GM12878 (cell line): ENCODE results near the gene TCEANC. TPM values are rescaled to one million over a fixed set of nuclear protein-coding genes. Genes with fewer than 3 reads are reported as not detected.

Source experiments
- ATAC-seq: fragments of 200-7000 bp; cut with Tn5 transposase; 3 replicates; pipeline ENCODE4 v1.9.1; 2020; ENCODE audit warnings: mild to moderate bottlenecking, moderate library complexity
- BruUV-seq: library from RNA; stranded (reverse); fragments of 400-500 nt; replicated peaks from 2 replicates; lab custom pipeline; 2021; lab: Mats Ljungman, UMichigan
- CTCF ChIA-PET: fragments of 300-600 bp; sonication (Branson Sonifier 250); formaldehyde crosslinking; extraction: SDS; loops from one replicate; lab custom pipeline; 2021; ENCODE audit warnings: inconsistent platforms; lab: Yijun Ruan, JAX
- POLR2A ChIA-PET: fragments of 350-600 bp; formaldehyde crosslinking; extraction: SDS; loops from one replicate; lab custom pipeline; 2021; ENCODE audit warnings: inconsistent platforms; lab: Charles Lee
- RAD21 ChIA-PET: fragments of 300-600 bp; sonication (Branson Sonifier 250); formaldehyde crosslinking; loops from one replicate; lab custom pipeline; 2023; ENCODE audit warnings: antibody characterized with exemption; ENCODE audit not compliant: unreplicated experiment; lab: Charles Lee
- SMC1A ChIA-PET: fragments of 300-600 bp; sonication (Branson Sonifier 250); formaldehyde crosslinking; loops from one replicate; lab custom pipeline; 2023; ENCODE audit not compliant: unreplicated experiment, uncharacterized antibody; lab: Charles Lee
- DNase-seq: peaks from one replicate; pipeline ENCODE4 v3.0.0-alpha.2; 2011; ENCODE audit warnings: low read depth, low spot score
- FAIRE-seq: peaks from 3 replicates; lab custom pipeline; 2011; peaks lifted over from hg19 to GRCh38; lab: Jason Lieb, UNC
- H2AFZ ChIP-seq: 2 replicates; pipeline ENCODE4 v1.6.0; 2011; ENCODE audit warnings: low read depth, low read length, control low read depth; ENCODE audit not compliant: control insufficient read depth
- H3K27ac ChIP-seq: 2 replicates; pipeline ENCODE4 v1.5.1; 2011; ENCODE audit warnings: control low read depth; ENCODE audit not compliant: control insufficient read depth, insufficient read depth
- H3K27me3 ChIP-seq, 2 experiments: replicated peaks in 1 of 2; 2 replicates each; pipeline versions ENCODE4 v1.6.0 to v1.6.1; 2011; ENCODE audit warnings: low read length in 1 of 2; ENCODE audit not compliant: control insufficient read depth in 2 of 2, insufficient read depth in 2 of 2
- H3K36me3 ChIP-seq, 2 experiments: 2 replicates each; pipeline ENCODE4 v1.5.1; 2011; ENCODE audit warnings: low read length in 1 of 2; ENCODE audit not compliant: control insufficient read depth in 2 of 2, insufficient read depth in 2 of 2
- H3K4me1 ChIP-seq: 2 replicates; pipeline ENCODE4 v1.6.1; 2011; ENCODE audit warnings: mild to moderate bottlenecking, low read length, moderate library complexity, mixed read lengths; ENCODE audit not compliant: control insufficient read depth, insufficient read depth
- H3K4me2 ChIP-seq: 2 replicates; pipeline ENCODE4 v1.6.0; 2011; ENCODE audit warnings: control low read depth; ENCODE audit not compliant: control insufficient read depth, insufficient read depth
- H3K4me3 ChIP-seq: fragments of 200-600 bp; sonication (generic); 2 replicates; pipeline ENCODE4 v1.5.1; 2016
- H3K79me2 ChIP-seq: 2 replicates; pipeline ENCODE4 v1.6.0; 2011; ENCODE audit warnings: low read length; ENCODE audit not compliant: control insufficient read depth, insufficient read depth
- H3K9ac ChIP-seq: 2 replicates; pipeline ENCODE4 v1.8.0; 2011; ENCODE audit warnings: low read length, control low read depth, mixed read lengths; ENCODE audit not compliant: control insufficient read depth, insufficient read depth
- H3K9me3 ChIP-seq: replicated peaks from 3 replicates; pipeline ENCODE4 v1.5.1; 2011; ENCODE audit warnings: mild to moderate bottlenecking, low read length; ENCODE audit not compliant: control insufficient read depth, insufficient read depth
- H4K20me1 ChIP-seq: 2 replicates; pipeline ENCODE4 v1.6.0; 2011; ENCODE audit not compliant: control insufficient read depth, insufficient read depth
- ASH2L ChIP-seq: fragments of 300-600, 200-600 bp; sonication (generic); IDR thresholded peaks from 2 replicates; pipeline ENCODE4 v1.6.1; 2017; ENCODE audit warnings: low read depth, mild to moderate bottlenecking, borderline replicate concordance
- BACH1 ChIP-seq: fragments of 450-650 bp; IDR thresholded peaks from 2 replicates; pipeline ENCODE4 v1.6.1; 2017; ENCODE audit warnings: mild to moderate bottlenecking, borderline replicate concordance
- CHD2 ChIP-seq: IDR thresholded peaks from 2 replicates; pipeline ENCODE4 v1.6.1; 2011; ENCODE audit warnings: low read depth, low read length, improper control_type of control experiment, borderline replicate concordance
- CREM ChIP-seq: IDR thresholded peaks from 2 replicates; pipeline ENCODE4 v1.6.1; 2014; ENCODE audit warnings: antibody characterized with exemption, low read depth
- DPF2 ChIP-seq: fragments of 450-650 bp; IDR thresholded peaks from 2 replicates; pipeline ENCODE4 v1.6.1; 2017; ENCODE audit warnings: mild to moderate bottlenecking
- ETV6 ChIP-seq, 2 experiments: fragments of 450-650 bp in 1 of 2; IDR thresholded peaks in 1 of 2; conservative IDR thresholded peaks in 1 of 2; 2 replicates each; pipeline ENCODE4 v1.6.1; 2014; ENCODE audit warnings: antibody characterized with exemption in 1 of 2, borderline replicate concordance in 1 of 2, low read depth in 1 of 2, mild to moderate bottlenecking in 1 of 2, moderate library complexity in 1 of 2
- GABPA ChIP-seq: IDR thresholded peaks from 2 replicates; pipeline ENCODE4 v1.6.1; 2014; ENCODE audit warnings: antibody characterized with exemption, low read depth, mild to moderate bottlenecking, inconsistent platforms
- GATAD2B ChIP-seq: fragments of 450-650 bp; conservative IDR thresholded peaks from 2 replicates; pipeline ENCODE4 v1.6.1; 2017; ENCODE audit warnings: low read depth, mild to moderate bottlenecking, moderate library complexity
- IKZF2 ChIP-seq, 2 experiments: fragments of 450-650 bp; IDR thresholded peaks; 2 replicates each; pipeline ENCODE4 v1.6.1; 2017; ENCODE audit warnings: mild to moderate bottlenecking in 2 of 2, moderate library complexity in 2 of 2
- LARP7 ChIP-seq: fragments of 450-650 bp; IDR thresholded peaks from 2 replicates; pipeline ENCODE4 v1.6.1; 2017; ENCODE audit warnings: mild to moderate bottlenecking
- MEF2B ChIP-seq: fragments of 450-650 bp; IDR thresholded peaks from 2 replicates; pipeline ENCODE4 v1.6.1; 2018; ENCODE audit warnings: mild to moderate bottlenecking, moderate library complexity; ENCODE audit not compliant: partially characterized antibody, poor library complexity, severe bottlenecking
- POLR2A ChIP-seq: IDR thresholded peaks from 2 replicates; pipeline ENCODE4 v1.6.1; 2011; ENCODE audit warnings: low read depth, mild to moderate bottlenecking, low read length
- TCF3 ChIP-seq: IDR thresholded peaks from 2 replicates; pipeline ENCODE4 v1.6.1; 2012; ENCODE audit warnings: low read depth, mild to moderate bottlenecking, low read length, borderline replicate concordance; ENCODE audit not compliant: insufficient read depth
- YBX1 ChIP-seq: fragments of 450-650 bp; IDR thresholded peaks from 2 replicates; pipeline ENCODE4 v1.6.1; 2016; ENCODE audit warnings: antibody characterized with exemption
- WGBS: methylation state at CpG from one replicate; pipeline ENCODE4 v1.1.6; 2016; ENCODE audit warnings: low lambda C conversion rate; ENCODE audit not compliant: insufficient replicate concordance, insufficient coverage; ENCODE audit errors: missing lambda C conversion rate; 5-methylcytosine and 5-hydroxymethylcytosine counted together
- in situ Hi-C: fragments of 300-500 bp; cut with MboI; formaldehyde crosslinking; loops from 9 replicates; pipeline ENCODE4 v1.14.3; 2018; ENCODE audit warnings: mixed read lengths
- intact Hi-C: fragments of 100-400 bp; cut with micrococcal nuclease; formaldehyde crosslinking; loops from one replicate; pipeline ENCODE4 v1.14.2; 2022; ENCODE audit not compliant: unreplicated experiment
- polyA plus RNA-seq, 11 experiments: library from polyadenylated mRNA; depleted of rRNA in 4 of 11; unstranded in 6 of 11; stranded (reverse) in 5 of 11; fragments of >200 nt; fragmentation: Nextera tagmentation in 4 of 11; fragmentation: Illumina TruSeq in 1 of 11; extraction: Ambion mirVana in 4 of 11; extraction: Trizol in 1 of 11; gene quantifications; 1 replicate in 1 of 11; 2 replicates in 10 of 11; pipeline versions ENCODE4 v1.2.1 to v1.2.3, GENCODE V29; 2011 to 2016; ENCODE audit warnings: inconsistent platforms in 2 of 11, missing spikeins in 2 of 11, low read depth in 1 of 11
- total RNA-seq, 4 experiments: library from RNA; depleted of rRNA in 3 of 4; stranded (reverse); fragments of >200 nt in 3 of 4; fragmentation: Illumina TruSeq in 1 of 4; extraction: Trizol in 1 of 4; gene quantifications; 2 replicates each; pipeline versions ENCODE4 v1.2.1 to v1.2.3, GENCODE V29; 2013 to 2021
- TF ChIP-seq, protein P1 (sequence below): fragments of 450-650 bp; IDR thresholded peaks from 2 replicates; pipeline ENCODE4 v1.6.1; 2016; ENCODE audit warnings: mild to moderate bottlenecking
- TF ChIP-seq, protein P2 (sequence below): fragments of 450-650 bp; IDR thresholded peaks from 2 replicates; pipeline ENCODE4 v1.6.1; 2017; ENCODE audit warnings: mild to moderate bottlenecking, moderate library complexity

Gene TCEANC
- total and polyA plus RNA-seq, 10 of the 15 experiments (the other 5 are each of a cell fraction or from before 2014, with no cell fraction given), result 1.1 to 4.9 (median 2.9) TPM

DNA sequence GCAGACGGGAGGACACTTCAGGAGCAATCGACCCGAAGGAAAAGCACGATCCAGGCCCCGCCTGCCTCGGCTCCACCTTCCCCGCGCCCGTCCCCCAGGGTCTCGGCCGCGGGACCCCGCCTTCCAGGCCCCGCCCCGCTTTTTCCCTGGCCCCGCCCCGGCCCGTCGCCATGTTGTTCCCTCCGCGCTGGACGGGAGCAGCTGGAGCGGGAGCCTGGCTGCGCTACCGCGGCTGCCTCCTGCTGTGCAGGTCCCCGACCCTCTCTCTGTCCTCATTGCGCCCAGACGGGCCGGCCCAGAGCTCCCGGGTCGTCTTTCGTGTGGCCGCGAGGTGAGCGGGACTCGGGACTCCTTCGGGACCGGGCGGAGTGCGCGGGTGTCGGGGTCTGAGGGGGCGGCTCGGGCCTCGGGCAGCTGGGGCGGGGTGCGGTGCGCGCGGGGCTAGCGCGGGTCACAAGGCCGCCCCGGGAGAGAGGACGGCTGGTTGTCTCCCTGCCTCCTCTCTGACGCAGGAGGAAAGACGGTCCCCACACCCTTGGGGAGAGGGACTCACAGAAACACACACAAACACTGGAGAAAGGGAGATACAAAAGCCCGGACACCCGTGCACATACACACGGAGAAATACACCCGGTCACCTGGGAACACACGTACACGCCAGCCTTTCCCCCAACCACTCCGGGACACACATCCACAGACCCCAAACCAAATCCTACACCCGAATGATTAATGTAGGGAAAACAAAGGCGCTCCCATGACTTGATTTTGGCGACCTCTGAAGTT is 36.2 kb downstream of the TCEANC start, which contains the start of gene RAB9A:
Gene RAB9A (plus strand): TSS at position 171 of the 783 bp plus-strand sequence. CDS start 19,619 bp downstream, outside the sequence.
- 1% methylated on average over 57 of the region's 68 CpGs for WGBS
- H2AFZ ChIP-seq, result peak within 1 kb of the TSS; percentile 77
- in situ Hi-C loops (no loop called here), intact Hi-C loops (loop anchor here (5.0 kb wide), 1 partner anchor 607 kb away; no protein-coding TSS in a partner anchor)
- ChIA-PET CTCF (interaction anchor here (1.1 to 3.2 kb wide), 5 partner anchors 9 to 62 kb away, joined by 4 to 16 read pairs (median 14); no protein-coding TSS in a partner anchor), RAD21 (interaction anchor here (0.9 to 7.0 kb wide), 12 partner anchors 8 to 1464 kb away, joined by 3 to 68 read pairs (median 8); partner anchors contain the start of genes GEMIN8, OFD1 and TRAPPC2), POLR2A (interaction anchor here (0.6 to 5.1 kb wide), 11 partner anchors 8 to 618 kb away, joined by 3 to 49 read pairs (median 5); partner anchors contain the start of genes OFD1 and TRAPPC2), SMC1A (interaction anchor here (0.6 to 13.8 kb wide), 16 partner anchors 8 to 343 kb away, joined by 3 to 173 read pairs (median 6); partner anchors contain the start of genes OFD1 and TRAPPC2)
- H3K4me2 ChIP-seq, result peak within 1 kb of the TSS; percentile 75
- H3K4me1 ChIP-seq, result peaks cover 16% of the 10 kb centered on the region
- H3K9me3 ChIP-seq, result no peaks in the 10 kb centered on the region; the same call in 2 of the 3 replicates
- H3K27me3 ChIP-seq, result no peaks in the 10 kb centered on the region
- H3K9ac ChIP-seq, result peak within 1 kb of the TSS; percentile 93
- H3K27ac ChIP-seq, result peak within 1 kb of the TSS; percentile 91
- FAIRE-seq, result no peak
- BruUV-seq, result no TSS peak
- H3K4me3 ChIP-seq, result peak within 1 kb of the TSS; percentile 84
- peak; percentile 77 for ATAC-seq
- DNase-seq, result no peak
- peaks cover 54% of the 10 kb centered on the region for H3K79me2 ChIP-seq
- no peaks in the 10 kb centered on the region for H4K20me1 ChIP-seq
- H3K36me3 ChIP-seq, result no peaks in the 10 kb centered on the region
- TF ChIP-seq TCF3, result no peak
- TF ChIP-seq, protein P1, sequence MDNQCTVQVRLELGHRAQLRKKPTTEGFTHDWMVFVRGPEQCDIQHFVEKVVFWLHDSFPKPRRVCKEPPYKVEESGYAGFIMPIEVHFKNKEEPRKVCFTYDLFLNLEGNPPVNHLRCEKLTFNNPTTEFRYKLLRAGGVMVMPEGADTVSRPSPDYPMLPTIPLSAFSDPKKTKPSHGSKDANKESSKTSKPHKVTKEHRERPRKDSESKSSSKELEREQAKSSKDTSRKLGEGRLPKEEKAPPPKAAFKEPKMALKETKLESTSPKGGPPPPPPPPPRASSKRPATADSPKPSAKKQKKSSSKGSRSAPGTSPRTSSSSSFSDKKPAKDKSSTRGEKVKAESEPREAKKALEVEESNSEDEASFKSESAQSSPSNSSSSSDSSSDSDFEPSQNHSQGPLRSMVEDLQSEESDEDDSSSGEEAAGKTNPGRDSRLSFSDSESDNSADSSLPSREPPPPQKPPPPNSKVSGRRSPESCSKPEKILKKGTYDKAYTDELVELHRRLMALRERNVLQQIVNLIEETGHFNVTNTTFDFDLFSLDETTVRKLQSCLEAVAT, result peak; percentile 87; the same call in 1 of the 2 replicates
- no peak for TF ChIP-seq ETV6 (conservative IDR thresholded peaks at IDR 0.05 in 1 of 2, IDR thresholded peaks at IDR 0.05 in 1 of 2; ENCODE audit: borderline replicate concordance in 1 of 2, low read depth in 1 of 2)
- TF ChIP-seq BACH1, result peak; percentile 46; the same call in 1 of the 2 replicates
- peak; percentile 71 to 77 for TF ChIP-seq IKZF2 (IDR thresholded peaks at IDR 0.05)
- peak; percentile 68 for TF ChIP-seq LARP7
- peak; percentile 51; the same call in 1 of the 2 replicates for TF ChIP-seq GATAD2B
- TF ChIP-seq GABPA, result no peak
- no peak for TF ChIP-seq CREM
- TF ChIP-seq CHD2, result no peak
- TF ChIP-seq YBX1, result no peak
- TF ChIP-seq MEF2B, result peak; percentile 44
- TF ChIP-seq ASH2L, result 0 out of 2 replicates have a peak, but pooled peaks have one; percentile 36
- peak; percentile 86 for TF ChIP-seq POLR2A
- TF ChIP-seq DPF2, result peak; percentile 70; the same call in 1 of the 2 replicates
- TF ChIP-seq, protein P2, sequence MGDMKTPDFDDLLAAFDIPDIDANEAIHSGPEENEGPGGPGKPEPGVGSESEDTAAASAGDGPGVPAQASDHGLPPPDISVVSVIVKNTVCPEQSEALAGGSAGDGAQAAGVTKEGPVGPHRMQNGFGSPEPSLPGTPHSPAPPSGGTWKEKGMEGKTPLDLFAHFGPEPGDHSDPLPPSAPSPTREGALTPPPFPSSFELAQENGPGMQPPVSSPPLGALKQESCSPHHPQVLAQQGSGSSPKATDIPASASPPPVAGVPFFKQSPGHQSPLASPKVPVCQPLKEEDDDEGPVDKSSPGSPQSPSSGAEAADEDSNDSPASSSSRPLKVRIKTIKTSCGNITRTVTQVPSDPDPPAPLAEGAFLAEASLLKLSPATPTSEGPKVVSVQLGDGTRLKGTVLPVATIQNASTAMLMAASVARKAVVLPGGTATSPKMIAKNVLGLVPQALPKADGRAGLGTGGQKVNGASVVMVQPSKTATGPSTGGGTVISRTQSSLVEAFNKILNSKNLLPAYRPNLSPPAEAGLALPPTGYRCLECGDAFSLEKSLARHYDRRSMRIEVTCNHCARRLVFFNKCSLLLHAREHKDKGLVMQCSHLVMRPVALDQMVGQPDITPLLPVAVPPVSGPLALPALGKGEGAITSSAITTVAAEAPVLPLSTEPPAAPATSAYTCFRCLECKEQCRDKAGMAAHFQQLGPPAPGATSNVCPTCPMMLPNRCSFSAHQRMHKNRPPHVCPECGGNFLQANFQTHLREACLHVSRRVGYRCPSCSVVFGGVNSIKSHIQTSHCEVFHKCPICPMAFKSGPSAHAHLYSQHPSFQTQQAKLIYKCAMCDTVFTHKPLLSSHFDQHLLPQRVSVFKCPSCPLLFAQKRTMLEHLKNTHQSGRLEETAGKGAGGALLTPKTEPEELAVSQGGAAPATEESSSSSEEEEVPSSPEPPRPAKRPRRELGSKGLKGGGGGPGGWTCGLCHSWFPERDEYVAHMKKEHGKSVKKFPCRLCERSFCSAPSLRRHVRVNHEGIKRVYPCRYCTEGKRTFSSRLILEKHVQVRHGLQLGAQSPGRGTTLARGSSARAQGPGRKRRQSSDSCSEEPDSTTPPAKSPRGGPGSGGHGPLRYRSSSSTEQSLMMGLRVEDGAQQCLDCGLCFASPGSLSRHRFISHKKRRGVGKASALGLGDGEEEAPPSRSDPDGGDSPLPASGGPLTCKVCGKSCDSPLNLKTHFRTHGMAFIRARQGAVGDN, result no peak
